HepG2 (cell line): ENCODE results near the gene SCYL1. TPM values are rescaled to one million over a fixed set of nuclear protein-coding genes. Genes with fewer than 3 reads are reported as not detected.
A peak's percentile ranks its signal among the peaks of the same experiment; 100 is the strongest.

Source experiments
- CENPBD1 ChIP-seq: sonication (generic); formaldehyde crosslinking; IDR thresholded peaks from 2 replicates; pipeline ENCODE4 v1.8.0; 2022; ENCODE audit warnings: missing genetic modification reagents, low read depth, mild to moderate bottlenecking, borderline replicate concordance
- GPN1 ChIP-seq: sonication (generic); formaldehyde crosslinking; IDR thresholded peaks from 2 replicates; pipeline ENCODE4 v1.5.1; 2020; ENCODE audit warnings: missing genetic modification reagents, borderline replicate concordance
- KIAA2018 ChIP-seq: sonication (generic); formaldehyde crosslinking; IDR thresholded peaks from 2 replicates; pipeline ENCODE4 v1.5.0; 2020; ENCODE audit warnings: mild to moderate bottlenecking, missing genetic modification reagents, borderline replicate concordance
- KLF9 ChIP-seq: IDR thresholded peaks from 2 replicates; pipeline ENCODE4 v1.6.1; 2016; ENCODE audit warnings: low read depth
- KMT2B ChIP-seq: IDR thresholded peaks from 2 replicates; pipeline ENCODE4 v1.6.1; 2016; ENCODE audit warnings: missing genetic modification reagents, missing compliant biosample characterization
- NR2F6 ChIP-seq, 2 experiments: IDR thresholded peaks; 2 replicates each; pipeline ENCODE4 v1.6.1; 2016; ENCODE audit warnings: antibody characterized with exemption in 1 of 2, mild to moderate bottlenecking in 1 of 2
- PHF5A ChIP-seq: IDR thresholded peaks from one replicate; pipeline ENCODE4 v1.6.1; 2018; ENCODE audit warnings: low read depth, missing genetic modification reagents; ENCODE audit not compliant: unreplicated experiment
- SETDB1 ChIP-seq: sonication (generic); formaldehyde crosslinking; IDR thresholded peaks from 2 replicates; pipeline ENCODE4 v1.5.1; 2020; ENCODE audit warnings: missing genetic modification reagents, mild to moderate bottlenecking, borderline replicate concordance
- SIN3A ChIP-seq: IDR thresholded peaks from 2 replicates; pipeline ENCODE4 v1.6.1; 2011; ENCODE audit warnings: low read depth, mild to moderate bottlenecking, control low read depth, low read length, borderline replicate concordance
- SPEN ChIP-seq: sonication (generic); formaldehyde crosslinking; IDR thresholded peaks from 2 replicates; pipeline ENCODE4 v1.5.1; 2020; ENCODE audit warnings: low read depth, mild to moderate bottlenecking, missing genetic modification reagents
- ZMYM3 ChIP-seq: sonication (generic); formaldehyde crosslinking; IDR thresholded peaks from 2 replicates; pipeline ENCODE4 v1.5.1; 2020; ENCODE audit warnings: mild to moderate bottlenecking, missing genetic modification reagents
- ZNF597 ChIP-seq: sonication (generic); formaldehyde crosslinking; IDR thresholded peaks from 2 replicates; pipeline ENCODE4 v1.5.0; 2020; ENCODE audit warnings: missing genetic modification reagents
- ZNF598 ChIP-seq: sonication (generic); formaldehyde crosslinking; IDR thresholded peaks from 2 replicates; pipeline ENCODE4 v1.5.1; 2020; ENCODE audit warnings: mild to moderate bottlenecking, missing genetic modification reagents, borderline replicate concordance
- ZNF674 ChIP-seq: sonication (generic); formaldehyde crosslinking; IDR thresholded peaks from 2 replicates; pipeline ENCODE4 v1.5.0; 2020; ENCODE audit warnings: low read depth, mild to moderate bottlenecking, missing genetic modification reagents
- ZNF816 ChIP-seq: sonication (generic); formaldehyde crosslinking; IDR thresholded peaks from 2 replicates; pipeline ENCODE4 v1.8.0; 2022; ENCODE audit warnings: missing genetic modification reagents, mild to moderate bottlenecking, borderline replicate concordance
- polyA plus RNA-seq, 8 experiments: library from polyadenylated mRNA; depleted of rRNA in 3 of 8; stranded (reverse) in 7 of 8; unstranded in 1 of 8; fragments of >200 nt; fragmentation: Illumina TruSeq in 4 of 8; extraction: Trizol in 4 of 8; gene quantifications; 2 replicates each; pipeline versions ENCODE4 v1.2.1 to v1.2.3, GENCODE V29; 2011 to 2016; ENCODE audit warnings: low read depth in 4 of 8, missing spikeins in 1 of 8, mixed read lengths in 1 of 8; ENCODE audit not compliant: insufficient read depth in 1 of 8
- total RNA-seq, 5 experiments: library from RNA; depleted of rRNA; stranded (reverse); fragments of >200 nt; fragmentation: Illumina TruSeq; extraction: Trizol; gene quantifications; 2 replicates each; pipeline ENCODE4 v1.2.3, GENCODE V29; 2016; ENCODE audit warnings: low read depth in 1 of 5
- TF ChIP-seq, protein P1 (sequence below): sonication (generic); formaldehyde crosslinking; IDR thresholded peaks from 2 replicates; pipeline ENCODE4 v1.8.0; 2022; ENCODE audit warnings: mild to moderate bottlenecking, missing genetic modification reagents; ENCODE audit not compliant: insufficient replicate concordance

The SCYL1 gene
- total and polyA plus RNA-seq, 2 of the 13 experiments (the other 11 are each of a cell fraction or from before 2014, with no cell fraction given): 65.9 to 103 TPM

DNA sequence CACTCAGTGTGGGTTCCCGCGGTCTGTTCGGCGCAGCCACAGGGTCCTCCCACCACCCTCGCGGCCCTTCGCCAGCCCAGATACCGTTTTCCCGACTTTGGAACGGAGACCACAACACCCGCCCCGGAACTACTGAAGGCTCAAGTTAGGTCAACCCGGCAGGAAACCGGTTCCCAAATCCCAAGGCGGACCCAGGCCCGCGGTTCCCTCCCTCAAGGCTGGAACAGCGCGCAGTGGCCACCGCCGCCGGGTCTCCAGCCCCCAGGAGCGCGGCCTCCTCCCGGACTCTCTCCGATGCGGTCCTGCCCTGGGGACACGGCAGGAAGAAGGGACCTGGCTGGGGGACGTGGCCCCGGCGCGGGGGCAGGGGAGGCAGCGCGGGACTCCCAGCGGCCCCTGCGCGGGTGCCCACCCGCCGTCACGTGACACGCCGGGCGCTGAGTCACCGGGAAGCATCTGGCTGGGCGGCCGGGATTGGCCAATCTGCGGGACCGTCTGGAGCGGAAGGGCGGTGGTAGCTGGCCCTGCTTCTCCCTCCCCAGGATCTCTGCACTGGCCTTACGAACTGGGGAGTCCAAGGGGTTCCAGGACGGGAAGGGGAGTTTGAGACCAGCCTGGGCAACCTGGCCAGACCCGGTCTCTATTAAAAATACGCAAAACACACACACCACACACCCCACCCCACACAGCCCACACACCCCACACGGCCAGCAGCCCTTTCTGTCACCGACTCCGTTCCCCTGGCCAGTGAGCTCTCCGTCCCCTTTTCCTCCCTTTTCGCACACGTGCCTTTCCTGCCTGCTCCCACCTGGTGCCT lies 47.5 kb upstream of the SCYL1 start (continued):
- TF ChIP-seq KIAA2018 (CRISPR knock-in tag) (0 out of 2 replicates have a peak, but pooled peaks have one; percentile 24), ZNF816 (peak; percentile 72; the same call in 1 of the 2 replicates), SETDB1 (CRISPR knock-in tag) (no peak), ZNF597 (no peak), KMT2B (peak; percentile 64; the same call in 1 of the 2 replicates), PHF5A (CRISPR knock-in tag) (peak; percentile 28), ZMYM3 (CRISPR knock-in tag) (no peak), ZNF598 (0 out of 2 replicates have a peak, but pooled peaks have one; percentile 20), ZNF674 (CRISPR knock-in tag) (peak; percentile 47; the same call in 1 of the 2 replicates), GPN1 (CRISPR knock-in tag) (no peak), CENPBD1 (0 out of 2 replicates have a peak, but pooled peaks have one; percentile 64), KLF9 (CRISPR knock-in tag) (no peak; the same call in 1 of the 2 replicates), NR2F6 (IDR thresholded peaks at IDR 0.05) (no peak), NR2F6 (CRISPR knock-in tag; IDR thresholded peaks at IDR 0.05) (no peak), SPEN (CRISPR knock-in tag) (peak; percentile 79), SIN3A (peak; percentile 46; the same call in 1 of the 2 replicates)
- TF ChIP-seq, protein P1, sequence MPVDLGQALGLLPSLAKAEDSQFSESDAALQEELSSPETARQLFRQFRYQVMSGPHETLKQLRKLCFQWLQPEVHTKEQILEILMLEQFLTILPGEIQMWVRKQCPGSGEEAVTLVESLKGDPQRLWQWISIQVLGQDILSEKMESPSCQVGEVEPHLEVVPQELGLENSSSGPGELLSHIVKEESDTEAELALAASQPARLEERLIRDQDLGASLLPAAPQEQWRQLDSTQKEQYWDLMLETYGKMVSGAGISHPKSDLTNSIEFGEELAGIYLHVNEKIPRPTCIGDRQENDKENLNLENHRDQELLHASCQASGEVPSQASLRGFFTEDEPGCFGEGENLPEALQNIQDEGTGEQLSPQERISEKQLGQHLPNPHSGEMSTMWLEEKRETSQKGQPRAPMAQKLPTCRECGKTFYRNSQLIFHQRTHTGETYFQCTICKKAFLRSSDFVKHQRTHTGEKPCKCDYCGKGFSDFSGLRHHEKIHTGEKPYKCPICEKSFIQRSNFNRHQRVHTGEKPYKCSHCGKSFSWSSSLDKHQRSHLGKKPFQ (CRISPR knock-in tag): no peak
